Astrocyte (in vitro differentiated cells and primary cell): ENCODE data around the gene PIK3C2G. TPM values are rescaled to one million over a fixed set of nuclear protein-coding genes. Genes with fewer than 3 reads are reported as not detected.

Experiments used
- DNase-seq: peaks from one replicate; pipeline ENCODE4 v3.0.0-alpha.2; 2010; ENCODE audit warnings: low read depth
- FAIRE-seq: peaks from 2 replicates; lab custom pipeline; 2011; peaks lifted over from hg19 to GRCh38; lab: Jason Lieb, UNC
- H2AFZ ChIP-seq: 2 replicates; pipeline ENCODE4 v1.6.0; 2012; ENCODE audit warnings: low read depth, low read length, inconsistent platforms
- H3K27ac ChIP-seq: 2 replicates; pipeline ENCODE4 v1.5.1; 2011; ENCODE audit warnings: low read depth, low read length, inconsistent platforms
- H3K27me3 ChIP-seq: 2 replicates; pipeline ENCODE4 v1.6.0; 2011; ENCODE audit warnings: low read length, inconsistent platforms; ENCODE audit not compliant: insufficient read depth
- H3K36me3 ChIP-seq: 2 replicates; pipeline ENCODE4 v1.5.1; 2011; ENCODE audit warnings: low read length, inconsistent platforms; ENCODE audit not compliant: insufficient read depth
- H3K4me1 ChIP-seq: 2 replicates; pipeline ENCODE4 v1.5.1; 2011; ENCODE audit warnings: low read length, inconsistent platforms; ENCODE audit not compliant: insufficient read depth
- H3K4me2 ChIP-seq: 2 replicates; pipeline ENCODE4 v1.6.0; 2012; ENCODE audit warnings: low read length, inconsistent platforms
- H3K4me3 ChIP-seq: 2 replicates; pipeline ENCODE4 v1.5.1; 2011; ENCODE audit warnings: low read depth, mild to moderate bottlenecking, low read length, inconsistent platforms; ENCODE audit not compliant: insufficient read depth
- H3K79me2 ChIP-seq: 2 replicates; pipeline ENCODE4 v1.6.0; 2012; ENCODE audit warnings: mild to moderate bottlenecking, low read length, inconsistent platforms; ENCODE audit not compliant: insufficient read depth
- H3K9ac ChIP-seq: 2 replicates; pipeline ENCODE4 v1.6.0; 2012; ENCODE audit warnings: mild to moderate bottlenecking, low read length, inconsistent platforms
- H3K9me3 ChIP-seq: 2 replicates; pipeline ENCODE4 v1.5.1; 2012; ENCODE audit warnings: low read depth, mild to moderate bottlenecking, low read length, inconsistent platforms; ENCODE audit not compliant: insufficient read depth
- H4K20me1 ChIP-seq: 2 replicates; pipeline ENCODE4 v1.6.0; 2012; ENCODE audit warnings: low read length, inconsistent platforms; ENCODE audit not compliant: insufficient read depth
- H3K27ac Mint-ChIP-seq: one replicate; pipeline ENCODE4 v1.8.0; 2021; ENCODE audit warnings: mild to moderate bottlenecking, mixed read lengths; ENCODE audit not compliant: unreplicated experiment
- H3K27me3 Mint-ChIP-seq: one replicate; pipeline ENCODE4 v1.8.0; 2021; ENCODE audit warnings: low read depth, mixed read lengths; ENCODE audit not compliant: unreplicated experiment
- H3K36me3 Mint-ChIP-seq: one replicate; pipeline ENCODE4 v1.8.0; 2021; ENCODE audit warnings: low read depth, mixed read lengths; ENCODE audit not compliant: unreplicated experiment
- H3K4me1 Mint-ChIP-seq: one replicate; pipeline ENCODE4 v1.8.0; 2021; ENCODE audit warnings: low read depth, mixed read lengths; ENCODE audit not compliant: unreplicated experiment
- H3K4me3 Mint-ChIP-seq: one replicate; pipeline ENCODE4 v1.8.0; 2021; ENCODE audit warnings: mild to moderate bottlenecking, moderate library complexity, mixed read lengths; ENCODE audit not compliant: unreplicated experiment
- H3K9me3 Mint-ChIP-seq: one replicate; pipeline ENCODE4 v1.8.0; 2021; ENCODE audit warnings: mild to moderate bottlenecking, mixed read lengths; ENCODE audit not compliant: unreplicated experiment
- CTCF ChIP-seq: IDR thresholded peaks from 2 replicates; pipeline ENCODE4 v1.5.1; 2011; ENCODE audit warnings: low read depth, mild to moderate bottlenecking, inconsistent platforms, low read length, moderate library complexity; ENCODE audit not compliant: insufficient read depth
- EZH2 ChIP-seq: IDR thresholded peaks from 2 replicates; pipeline ENCODE4 v1.6.1; 2012; ENCODE audit warnings: mild to moderate bottlenecking, low read length, inconsistent platforms; ENCODE audit not compliant: insufficient read depth
- total RNA-seq: library from RNA; stranded (reverse); gene quantifications from 2 replicates; pipeline ENCODE4 v1.2.1, GENCODE V29; 2021

Gene PIK3C2G
- total RNA-seq, 1 donor from 2014 or later: 0.05 TPM

GRCh38 chr12:18340186-18340585 is 78.9 kb downstream of the PIK3C2G start:
- no peak overlapping the region for H3K4me2 ChIP-seq
- no peaks in the 10 kb centered on the region for H3K4me1 ChIP-seq
- H3K4me3 ChIP-seq: no peak overlapping the region
- H2AFZ ChIP-seq: no peak overlapping the region
- no peaks in the 10 kb centered on the region for H3K79me2 ChIP-seq
- no peak overlapping the region for H3K27ac ChIP-seq
- H3K36me3 ChIP-seq: no peaks in the 10 kb centered on the region
- Mint-ChIP-seq H3K9me3 (no peaks in the 10 kb centered on the region), H3K27ac (no peak overlapping the region), H3K27me3 (no peaks in the 10 kb centered on the region), H3K36me3 (no peaks in the 10 kb centered on the region), H3K4me3 (no peak overlapping the region), H3K4me1 (no peaks in the 10 kb centered on the region)
- no peak overlapping the region for H3K9ac ChIP-seq
- H3K9me3 ChIP-seq: no peaks in the 10 kb centered on the region
- TF ChIP-seq EZH2: no peak
- no peak for TF ChIP-seq CTCF
- DNase-seq: no peak
- H3K27me3 ChIP-seq: no peaks in the 10 kb centered on the region
- H4K20me1 ChIP-seq: no peaks in the 10 kb centered on the region
- no peak for FAIRE-seq

- Mint-ChIP-seq H3K36me3 (no peaks in the 10 kb centered on the region), H3K4me1 (no peaks in the 10 kb centered on the region), H3K27ac (no peak overlapping the region), H3K9me3 (no peaks in the 10 kb centered on the region), H3K4me3 (no peak overlapping the region), H3K27me3 (no peaks in the 10 kb centered on the region)
- Histone ChIP-seq H3K9ac (no peak overlapping the region), H3K4me1 (no peaks in the 10 kb centered on the region), H2AFZ (no peak overlapping the region), H3K4me2 (no peak overlapping the region), H3K27me3 (no peaks in the 10 kb centered on the region), H3K4me3 (no peak overlapping the region), H3K36me3 (no peaks in the 10 kb centered on the region), H3K9me3 (no peaks in the 10 kb centered on the region), H4K20me1 (no peaks in the 10 kb centered on the region), H3K27ac (no peak overlapping the region), H3K79me2 (no peaks in the 10 kb centered on the region)
- DNase-seq (no peak), FAIRE-seq (no peak)
- TF ChIP-seq CTCF (no peak), EZH2 (no peak)
Observed at GRCh38 chr12:18340786-18341185, 79.5 kb downstream of the PIK3C2G start.

- H3K36me3 Mint-ChIP-seq: no peaks in the 10 kb centered on the region
- DNase-seq (no peak), FAIRE-seq (no peak)
- no peak overlapping the region for H3K4me3 Mint-ChIP-seq
- no peaks in the 10 kb centered on the region for H3K9me3 ChIP-seq
- no peak overlapping the region for H3K9ac ChIP-seq
- H3K27ac ChIP-seq: no peak overlapping the region
- no peaks in the 10 kb centered on the region for H3K4me1 ChIP-seq
- TF ChIP-seq CTCF: no peak
- no peak for TF ChIP-seq EZH2
- H3K4me2 ChIP-seq: no peak overlapping the region
- no peak overlapping the region for H2AFZ ChIP-seq
- no peaks in the 10 kb centered on the region for H3K79me2 ChIP-seq
- H3K4me3 ChIP-seq: no peak overlapping the region
- H3K4me1 Mint-ChIP-seq: no peaks in the 10 kb centered on the region
- H3K27me3 ChIP-seq: no peaks in the 10 kb centered on the region
- no peak overlapping the region for H3K27ac Mint-ChIP-seq
- H3K27me3 Mint-ChIP-seq: no peaks in the 10 kb centered on the region
- H4K20me1 ChIP-seq: no peaks in the 10 kb centered on the region
- no peaks in the 10 kb centered on the region for H3K36me3 ChIP-seq
- H3K9me3 Mint-ChIP-seq: no peaks in the 10 kb centered on the region
Observed at GRCh38 chr12:18343708-18344107, 82.4 kb downstream of the PIK3C2G start.
